Amygdala (tissue), 56 donors: ENCODE results near the gene HIC2.
"Not testable (repeated sequence)": the region's sequence is repeated elsewhere in the genome, so short reads cannot be mapped to it uniquely, and the experiment has no call there.

ENCODE experiments used
- DNase-seq, 56 donors: peaks; one replicate each; lab custom pipeline; 2025; lab: John Stamatoyannopoulos, UW

HIC2 gene, protein sequence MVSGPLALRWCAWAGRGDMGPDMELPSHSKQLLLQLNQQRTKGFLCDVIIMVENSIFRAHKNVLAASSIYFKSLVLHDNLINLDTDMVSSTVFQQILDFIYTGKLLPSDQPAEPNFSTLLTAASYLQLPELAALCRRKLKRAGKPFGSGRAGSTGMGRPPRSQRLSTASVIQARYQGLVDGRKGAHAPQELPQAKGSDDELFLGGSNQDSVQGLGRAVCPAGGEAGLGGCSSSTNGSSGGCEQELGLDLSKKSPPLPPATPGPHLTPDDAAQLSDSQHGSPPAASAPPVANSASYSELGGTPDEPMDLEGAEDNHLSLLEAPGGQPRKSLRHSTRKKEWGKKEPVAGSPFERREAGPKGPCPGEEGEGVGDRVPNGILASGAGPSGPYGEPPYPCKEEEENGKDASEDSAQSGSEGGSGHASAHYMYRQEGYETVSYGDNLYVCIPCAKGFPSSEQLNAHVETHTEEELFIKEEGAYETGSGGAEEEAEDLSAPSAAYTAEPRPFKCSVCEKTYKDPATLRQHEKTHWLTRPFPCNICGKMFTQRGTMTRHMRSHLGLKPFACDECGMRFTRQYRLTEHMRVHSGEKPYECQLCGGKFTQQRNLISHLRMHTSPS

DNA sequence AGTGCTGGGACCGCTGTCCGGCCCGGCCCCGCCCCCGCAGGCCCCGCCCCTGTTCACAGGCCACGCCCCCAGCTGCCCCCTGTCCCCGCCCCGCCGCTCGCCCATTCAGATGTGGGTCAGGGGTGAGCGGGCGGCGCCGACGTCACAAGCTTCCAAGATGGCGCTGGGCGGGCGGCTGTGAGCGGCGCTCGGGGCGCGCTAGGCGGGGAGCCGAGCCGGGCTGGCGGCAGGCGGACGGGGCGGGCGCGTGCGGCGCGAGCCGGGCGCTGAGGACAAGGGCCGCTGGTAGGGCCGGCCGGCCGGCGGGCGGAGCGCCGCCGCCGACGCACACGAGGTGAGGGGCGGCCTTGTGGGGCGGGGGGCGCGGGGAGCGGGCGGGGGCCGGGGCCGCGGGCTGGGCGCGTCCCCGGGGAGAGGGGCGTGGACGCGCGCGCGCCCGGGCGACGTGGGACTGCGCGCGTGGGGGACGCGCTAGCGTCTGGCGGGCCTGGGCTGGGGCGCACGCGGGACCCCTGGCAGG is at the start of gene HIC2:
HIC2 (plus strand) TSS at position 145 of the 520 bp plus-strand sequence. CDS start 25,461 bp downstream, outside the sequence.
- DNase-seq = not testable (repeated sequence)

DNA sequence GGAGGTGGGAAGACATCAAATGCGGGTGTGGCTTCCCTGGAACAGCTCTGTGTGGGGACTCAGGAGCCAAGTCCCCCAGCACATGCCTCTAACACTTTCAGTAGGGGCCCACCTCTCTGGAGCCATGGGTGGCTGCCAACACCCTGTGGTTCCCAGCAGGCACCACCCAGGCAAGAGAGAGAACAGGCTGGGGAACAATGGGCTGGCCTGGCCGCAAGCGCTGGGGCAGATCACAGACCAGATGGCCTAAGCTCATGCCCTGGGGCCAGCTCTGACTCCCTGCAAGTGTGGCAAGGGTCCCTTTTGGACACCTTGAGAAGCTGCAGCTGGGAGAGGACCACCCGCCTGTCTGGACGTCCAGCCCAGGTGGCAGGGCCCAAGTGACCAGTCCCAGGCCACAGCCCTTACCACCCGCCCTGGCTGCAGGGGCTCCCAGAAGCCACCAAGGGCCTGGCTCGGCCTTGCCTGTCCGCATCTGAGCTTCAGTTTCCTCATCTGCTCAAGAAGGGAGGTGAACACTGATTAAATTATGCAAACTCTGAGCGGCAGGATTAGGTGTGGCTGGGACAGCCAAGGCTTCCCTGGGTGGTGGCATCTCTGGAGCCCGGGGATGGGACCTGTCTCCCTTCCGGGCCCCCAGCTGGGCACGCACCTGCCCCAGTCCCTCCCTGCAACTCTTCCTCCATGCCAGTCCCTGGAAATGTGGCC is 48.4 kb upstream of the HIC2 start:
- DNase-seq = not testable (repeated sequence)

DNA sequence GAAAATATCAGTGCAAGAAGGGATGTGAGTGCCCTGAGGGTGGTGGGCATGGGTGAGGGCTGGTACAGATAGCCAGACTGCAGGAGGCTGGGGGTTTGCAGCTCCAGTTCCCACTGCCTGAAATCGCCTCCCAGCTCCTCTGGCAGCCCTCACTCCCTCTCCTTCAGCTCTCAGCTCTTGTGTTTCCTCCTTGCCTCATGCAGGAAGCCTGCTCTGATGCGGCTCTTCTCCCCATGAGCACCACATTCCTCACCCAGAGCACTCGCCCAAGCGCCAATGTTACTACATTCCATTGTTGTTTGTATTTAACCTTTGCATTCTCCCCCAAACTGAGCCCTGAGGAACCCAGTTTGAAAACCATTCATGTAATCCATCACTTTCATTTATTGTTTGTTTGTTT is 41.3 kb upstream of the HIC2 start:
- not testable (repeated sequence) for DNase-seq

DNA sequence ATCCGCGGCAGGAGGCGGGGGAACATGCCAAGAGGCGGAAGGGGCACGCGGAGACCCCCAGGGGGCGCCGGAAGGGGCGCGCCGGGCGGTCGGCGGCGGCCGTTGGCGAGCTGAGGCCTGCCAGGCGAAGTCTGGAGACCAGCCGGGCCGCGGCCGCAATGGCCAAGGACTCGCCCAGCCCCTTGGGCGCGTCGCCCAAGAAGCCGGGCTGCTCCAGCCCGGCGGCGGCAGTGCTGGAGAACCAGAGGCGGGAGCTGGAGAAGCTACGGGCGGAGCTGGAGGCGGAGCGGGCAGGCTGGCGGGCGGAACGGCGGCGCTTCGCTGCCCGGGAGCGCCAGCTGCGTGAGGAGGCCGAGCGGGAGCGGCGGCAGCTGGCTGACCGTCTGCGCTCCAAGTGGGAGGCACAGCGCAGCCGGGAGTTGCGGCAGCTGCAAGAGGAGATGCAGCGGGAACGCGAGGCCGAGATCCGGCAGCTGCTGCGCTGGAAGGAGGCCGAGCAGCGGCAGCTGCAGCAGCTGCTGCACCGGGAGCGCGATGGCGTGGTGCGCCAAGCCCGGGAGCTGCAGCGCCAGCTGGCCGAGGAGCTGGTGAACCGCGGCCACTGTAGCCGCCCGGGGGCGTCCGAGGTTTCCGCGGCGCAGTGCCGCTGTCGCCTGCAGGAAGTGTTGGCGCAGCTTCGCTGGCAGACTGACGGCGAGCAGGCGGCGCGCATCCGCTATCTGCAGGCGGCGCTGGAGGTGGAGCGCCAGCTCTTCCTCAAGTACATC is 33.3 kb upstream of the HIC2 start, which contains the start of gene RIMBP3B:
RIMBP3B (plus strand) TSS at position 51 of the 767 bp plus-strand sequence; CDS start at position 159, 108 bp downstream.
- DNase-seq = not testable (repeated sequence)

DNA sequence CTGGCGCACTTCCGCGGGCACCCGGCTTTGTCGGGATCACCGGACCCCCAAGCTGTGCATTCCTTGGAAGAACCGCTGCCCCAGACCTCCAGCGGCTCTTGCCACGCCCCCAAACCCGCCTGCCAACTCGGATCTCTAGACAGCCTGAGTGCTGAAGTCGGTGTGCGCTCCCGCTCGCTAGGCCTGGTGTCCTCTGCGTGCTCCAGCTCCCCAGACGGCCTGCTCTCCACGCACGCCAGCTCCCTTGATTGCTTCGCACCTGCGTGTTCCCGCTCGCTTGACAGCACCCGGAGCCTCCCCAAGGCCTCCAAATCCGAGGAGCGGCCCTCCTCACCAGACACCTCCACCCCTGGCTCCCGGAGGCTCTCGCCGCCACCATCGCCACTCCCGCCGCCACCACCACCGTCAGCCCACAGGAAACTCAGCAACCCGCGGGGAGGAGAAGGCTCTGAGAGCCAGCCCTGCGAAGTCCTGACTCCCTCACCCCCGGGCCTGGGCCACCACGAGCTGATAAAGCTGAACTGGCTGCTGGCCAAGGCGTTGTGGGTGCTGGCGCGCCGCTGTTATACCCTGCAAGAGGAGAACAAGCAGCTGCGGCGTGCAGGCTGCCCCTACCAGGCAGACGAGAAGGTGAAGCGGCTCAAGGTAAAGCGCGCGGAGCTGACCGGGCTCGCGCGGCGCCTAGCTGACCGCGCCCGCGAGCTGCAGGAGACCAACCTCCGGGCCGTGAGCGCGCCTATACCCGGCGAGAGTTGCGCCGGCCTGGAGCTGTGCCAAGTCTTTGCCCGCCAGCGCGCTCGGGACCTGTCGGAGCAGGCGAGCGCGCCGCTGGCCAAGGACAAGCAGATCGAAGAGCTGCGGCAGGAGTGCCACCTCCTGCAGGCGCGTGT is 32.5 kb upstream of the HIC2 start:
- not testable (repeated sequence) for DNase-seq

DNA sequence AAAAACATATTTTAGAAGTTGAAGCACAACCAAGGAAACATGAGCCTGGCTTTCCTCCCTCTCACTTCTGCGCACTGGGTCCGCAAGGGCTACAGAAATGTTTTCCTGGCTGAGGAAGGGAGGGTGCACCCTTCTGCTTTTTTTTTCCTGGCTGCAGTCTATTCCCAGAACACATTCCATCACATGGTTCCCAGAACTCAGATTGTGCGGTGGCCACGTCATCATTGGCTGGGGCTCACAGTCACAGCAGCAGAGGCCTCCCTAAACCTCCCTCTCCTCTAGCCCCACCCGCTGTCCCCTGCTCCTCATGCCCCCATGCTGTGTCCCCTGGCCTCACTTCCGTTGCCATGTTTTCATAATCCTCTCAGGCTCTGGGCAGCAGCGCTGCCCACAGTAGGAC is 27.7 kb upstream of the HIC2 start:
- not testable (repeated sequence) for DNase-seq

DNA sequence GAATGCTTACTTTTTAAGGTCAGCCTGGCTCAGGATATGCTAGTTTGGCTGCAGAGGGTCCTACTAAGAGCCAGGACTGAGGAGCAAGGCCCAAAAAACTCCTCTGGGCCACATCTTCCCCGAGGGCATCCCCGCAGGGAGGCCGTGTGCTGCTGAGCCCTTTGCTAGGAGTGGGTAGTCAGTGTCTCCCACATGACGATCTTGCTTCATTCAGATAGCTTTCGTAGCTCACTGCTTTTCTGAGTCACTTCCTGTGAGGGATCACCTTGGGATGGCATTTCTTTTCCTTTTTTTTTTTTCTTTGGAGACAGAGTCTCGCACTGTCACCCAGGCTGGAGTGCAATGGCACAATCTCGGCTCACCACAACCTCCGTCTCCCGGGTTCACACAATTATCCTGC is 27.2 kb upstream of the HIC2 start:
- not testable (repeated sequence) for DNase-seq

DNA sequence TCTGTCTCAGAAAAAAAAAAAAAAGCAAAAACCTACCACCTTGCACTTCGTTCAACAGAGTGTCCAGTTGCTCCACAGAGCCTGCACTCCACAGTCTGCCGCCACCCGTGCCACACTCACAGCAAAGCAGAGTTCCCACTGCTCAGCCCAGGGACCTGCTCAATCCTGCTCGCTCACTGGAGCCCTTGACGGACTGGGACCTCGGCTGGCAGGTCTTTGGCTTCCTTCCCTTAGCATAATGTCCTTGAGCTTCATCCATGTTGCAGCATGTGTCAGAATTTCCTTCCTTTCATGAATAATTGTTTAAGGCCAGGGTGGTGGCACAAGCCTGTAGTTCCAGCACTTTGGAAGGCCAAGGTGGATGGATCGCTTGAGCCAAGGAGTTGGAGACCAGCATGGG is 22.6 kb upstream of the HIC2 start:
- DNase-seq = not testable (repeated sequence)

DNA sequence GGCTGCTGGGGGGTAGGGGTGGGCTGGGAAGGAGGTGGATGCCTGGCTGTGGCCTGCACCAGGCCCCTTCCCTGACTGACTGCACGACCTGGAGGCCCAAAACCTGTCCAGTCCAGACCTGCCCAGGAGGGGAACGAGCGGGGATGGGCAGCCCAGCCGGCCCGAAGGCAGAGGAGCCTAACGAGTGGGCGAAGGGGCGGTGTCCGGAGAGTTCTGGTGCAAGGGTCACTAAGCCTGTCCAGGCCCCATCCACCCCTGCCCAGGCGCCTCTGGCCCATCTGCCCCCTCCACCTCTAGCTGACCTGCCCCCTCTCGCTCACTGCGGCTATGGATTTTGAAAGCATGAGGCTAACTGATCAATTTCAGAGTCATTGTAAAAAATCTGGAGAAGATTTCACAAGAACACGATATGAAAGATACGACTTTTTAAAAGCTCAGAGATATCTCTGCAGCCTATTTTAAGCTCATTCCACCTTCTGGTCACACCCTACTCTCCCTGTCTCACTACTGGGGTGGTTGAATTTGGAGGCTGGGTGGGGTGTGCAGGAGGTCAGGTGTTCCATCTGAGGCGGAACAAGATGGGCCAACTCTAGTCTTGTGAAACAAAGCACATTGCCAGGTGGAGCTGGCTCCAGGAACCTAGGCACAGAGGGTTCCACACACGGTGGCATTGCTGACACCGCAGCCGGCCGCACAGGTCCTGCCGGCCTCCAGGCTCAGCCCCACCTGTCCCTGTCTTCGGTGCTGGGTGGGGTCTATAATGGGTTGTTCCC is 15.8 kb upstream of the HIC2 start:
- not testable (repeated sequence) for DNase-seq

DNA sequence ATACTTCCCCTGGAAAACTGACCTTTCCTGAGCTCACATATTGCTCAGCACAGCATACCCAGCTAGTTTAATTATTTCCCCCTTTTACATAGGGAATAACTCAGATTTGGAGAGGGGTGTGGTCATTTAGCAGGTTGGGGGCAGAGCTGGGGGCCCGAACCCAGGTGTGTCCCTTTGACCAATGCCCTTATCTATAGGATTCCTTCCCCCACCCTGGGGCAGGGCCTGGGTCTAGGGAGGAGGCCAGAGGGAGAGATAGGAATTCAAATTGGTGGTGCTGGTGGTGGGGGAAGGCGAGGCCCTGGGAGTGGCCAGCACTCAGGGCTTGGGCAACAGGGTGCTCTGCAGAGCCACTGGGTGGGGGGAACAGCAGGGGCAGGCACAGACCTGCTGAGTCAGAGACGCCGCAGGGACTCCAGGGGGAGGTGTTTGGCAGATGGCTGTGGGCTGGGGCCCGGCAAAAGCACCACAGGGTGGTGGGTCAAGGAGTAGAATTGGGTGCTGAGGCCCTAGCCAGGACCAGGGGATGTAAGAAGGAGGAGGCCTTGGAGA is 14.3 kb upstream of the HIC2 start:
- not testable (repeated sequence) for DNase-seq

DNA sequence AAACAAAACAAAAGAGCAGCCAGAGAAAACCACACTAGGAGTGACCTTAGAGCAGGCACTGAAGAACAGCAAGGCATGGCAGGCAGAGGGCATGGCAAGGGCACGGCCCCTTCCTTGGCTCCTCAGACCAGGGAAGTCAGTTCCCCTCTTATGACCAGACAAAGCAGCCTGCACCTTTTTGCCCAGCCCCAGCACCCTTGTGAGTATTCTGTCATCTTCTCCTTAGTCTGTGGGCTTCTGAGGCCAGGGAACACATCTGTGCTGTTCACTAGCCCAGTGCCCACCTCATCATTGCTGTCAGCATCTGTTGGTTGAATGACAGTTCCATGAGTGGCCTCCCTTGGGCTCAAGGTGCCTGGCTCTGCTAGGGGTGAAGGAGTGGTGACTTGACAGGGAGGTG is 10.0 kb upstream of the HIC2 start:
- not testable (repeated sequence) for DNase-seq

DNA sequence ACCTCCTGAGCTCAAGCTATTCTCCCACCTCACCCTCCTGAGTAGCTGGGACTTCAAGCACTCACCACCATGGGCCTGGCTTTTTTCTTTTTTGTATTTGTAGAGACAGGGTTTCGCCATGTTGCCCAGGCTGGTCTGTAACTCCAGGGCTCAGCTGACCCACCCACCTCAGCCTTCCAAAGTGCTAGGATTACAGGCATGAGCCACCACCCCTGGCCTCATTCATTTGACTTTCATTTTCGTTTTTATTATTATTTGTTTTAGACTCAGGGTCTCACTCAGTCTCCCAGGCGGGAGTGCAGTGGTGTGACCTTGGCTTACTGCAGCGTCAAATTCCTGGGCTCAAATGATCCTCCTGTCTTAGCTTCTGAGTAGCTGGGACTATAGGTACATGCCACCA is 9.4 kb upstream of the HIC2 start:
- not testable (repeated sequence) for DNase-seq

DNA sequence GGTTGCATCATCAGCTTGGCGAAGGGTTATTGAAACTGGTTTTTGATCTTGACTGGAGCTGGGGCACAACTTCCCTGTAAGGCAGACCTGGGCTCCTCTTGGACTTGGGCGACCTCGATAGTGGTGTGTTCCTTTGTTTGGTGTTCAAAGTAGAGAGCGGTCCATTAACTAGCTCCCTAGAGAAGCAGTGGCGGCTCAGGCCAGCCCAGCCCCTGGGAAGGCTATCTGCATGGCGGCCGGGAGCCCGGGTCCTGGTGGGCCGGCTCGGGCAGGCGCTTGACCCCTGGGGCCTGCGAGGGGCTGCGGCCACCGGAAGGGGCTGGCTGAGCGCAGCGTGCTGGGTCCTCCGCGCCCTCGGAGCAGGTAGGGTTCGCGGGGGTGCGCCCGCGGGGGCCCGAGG is 796 bp upstream of the HIC2 start:
- not testable (repeated sequence) for DNase-seq

DNA sequence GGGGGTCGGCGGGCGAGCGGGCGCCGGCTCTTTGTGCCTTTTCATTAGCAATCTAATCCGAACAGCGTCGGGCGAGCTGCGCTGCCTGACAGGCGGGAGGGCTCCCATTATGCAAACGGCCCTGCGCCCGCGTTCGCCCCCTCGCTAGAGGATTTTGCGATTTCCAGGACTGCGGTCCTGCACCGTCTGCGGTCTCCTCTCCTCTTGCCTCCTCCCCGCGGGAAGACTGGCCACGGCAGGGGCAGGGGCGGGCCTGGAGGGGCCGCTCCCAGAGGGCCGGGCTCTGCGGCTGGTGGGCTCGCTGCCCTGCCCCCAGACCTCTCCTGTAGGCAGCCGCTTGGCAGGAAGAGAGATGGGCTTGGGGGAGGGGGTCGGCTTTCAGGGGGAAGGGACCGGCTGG is 682 bp downstream of the HIC2 start:
- not testable (repeated sequence) for DNase-seq

DNA sequence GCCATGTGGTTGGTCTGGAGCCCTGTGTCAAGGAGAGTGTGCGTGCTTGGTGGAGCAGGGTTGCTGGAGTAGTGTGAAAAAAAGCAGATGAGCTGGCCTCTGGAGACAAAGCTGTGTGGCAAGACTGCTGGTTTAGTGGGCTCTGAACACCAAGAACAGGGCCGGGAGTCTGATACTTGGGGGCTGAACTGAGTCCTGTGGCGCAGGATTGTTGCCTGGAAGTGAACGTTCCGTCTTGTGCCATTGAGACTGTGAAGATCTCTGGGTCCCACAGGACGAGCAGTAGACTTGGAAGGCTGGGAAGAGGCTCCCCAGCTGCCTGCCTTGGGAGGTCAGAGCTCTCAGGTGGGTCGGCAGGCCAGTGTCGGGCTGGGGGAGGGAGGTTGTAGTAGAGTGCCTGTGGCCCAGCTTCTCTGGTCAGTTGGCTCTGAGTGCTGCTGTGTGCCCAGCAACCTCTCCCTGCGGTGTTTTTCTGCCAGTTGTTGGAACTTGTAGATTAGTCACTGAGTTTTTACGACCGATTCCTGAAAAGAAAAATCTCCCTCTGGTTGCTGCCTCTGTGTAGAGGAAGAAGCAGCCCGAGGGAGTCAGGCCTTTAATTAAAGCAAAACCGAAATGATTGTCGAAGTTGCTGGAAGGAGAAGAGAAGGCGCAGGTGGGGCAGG is 1.9 kb downstream of the HIC2 start:
- DNase-seq = not testable (repeated sequence)

DNA sequence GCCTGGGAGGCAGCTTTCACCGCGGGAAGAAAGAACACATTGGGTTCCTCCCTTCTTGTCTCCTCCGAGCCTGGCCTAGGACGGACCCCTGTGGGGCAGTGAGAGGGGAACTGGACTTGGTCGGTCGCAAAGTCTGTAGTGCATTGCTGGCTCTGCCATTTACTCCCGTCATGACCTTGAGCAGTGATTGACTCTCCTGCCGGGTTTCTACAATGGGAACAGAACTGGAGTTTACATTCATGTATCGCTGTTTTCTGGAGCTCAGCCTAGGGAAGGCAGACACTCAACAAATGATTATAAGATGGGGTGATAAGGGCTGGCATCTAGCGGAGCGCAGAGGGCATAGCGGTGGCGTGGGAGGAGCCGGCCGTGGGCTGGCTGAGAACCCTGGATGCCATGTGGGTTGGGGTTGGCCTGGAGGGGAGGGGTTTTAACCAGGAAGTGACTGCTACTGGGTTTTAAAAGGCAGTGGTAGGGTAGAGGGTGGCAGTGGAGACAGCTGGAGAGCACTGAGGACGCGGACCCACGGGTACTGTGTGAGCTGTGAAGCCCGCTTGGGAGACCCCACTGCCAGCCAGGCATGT is 3.1 kb downstream of the HIC2 start:
- not testable (repeated sequence) for DNase-seq
